ENCODE data around the gene KLHL29.

KLHL29 gene

DNA sequence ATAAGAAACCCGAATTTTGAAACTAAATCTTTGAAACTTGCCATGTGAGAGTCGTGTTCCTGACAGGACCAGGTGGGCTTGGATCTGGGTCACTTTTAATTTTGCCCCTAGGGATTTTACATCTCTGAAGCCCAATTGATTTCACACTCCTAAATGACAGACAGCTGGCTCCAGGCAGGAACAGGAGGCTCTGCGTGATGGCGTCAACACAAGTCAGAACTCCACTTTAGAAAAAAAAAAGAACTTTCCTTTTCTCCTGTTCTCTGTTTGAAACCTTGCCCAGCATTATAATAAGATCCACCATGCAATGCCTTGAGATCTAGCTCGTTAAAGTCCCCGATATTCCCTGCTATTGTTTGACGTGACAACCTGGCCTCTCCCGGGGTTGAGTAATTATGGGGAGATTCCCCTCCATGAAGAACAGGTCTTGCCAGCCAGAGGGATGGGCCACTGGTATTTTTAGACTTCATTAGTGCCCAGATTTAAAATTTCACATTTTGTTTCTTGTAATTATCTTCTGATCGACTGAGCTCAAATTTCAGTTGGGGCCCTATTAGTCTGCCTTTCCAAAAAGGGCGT lies 260.3 kb downstream of the KLHL29 start:
- DNase-seq = no peak

GRCh38 chr2:23647563-23647962 lies 262.6 kb downstream of the KLHL29 start:
- no peak for DNase-seq

DNA sequence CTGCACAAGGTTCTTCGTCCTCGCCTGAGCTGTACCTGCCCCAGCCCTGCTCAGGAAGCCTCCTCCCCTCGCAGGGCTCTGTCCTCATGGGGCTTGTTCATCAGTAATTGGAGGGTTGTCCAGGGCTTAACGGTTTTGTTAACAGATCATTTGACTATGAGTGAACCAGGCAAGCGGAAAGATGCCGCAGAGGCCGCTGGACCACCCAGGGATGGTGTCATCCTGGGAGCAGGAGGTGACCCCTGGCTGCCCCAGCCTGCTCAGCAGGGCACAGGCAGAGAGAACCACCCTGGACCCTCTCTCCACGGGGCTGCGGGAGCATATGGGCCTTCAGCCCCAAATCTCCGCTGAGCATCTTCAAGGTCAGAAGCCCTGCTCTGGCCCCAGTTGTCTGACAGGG lies 264.3 kb downstream of the KLHL29 start:
- DNase-seq = no peak

DNA sequence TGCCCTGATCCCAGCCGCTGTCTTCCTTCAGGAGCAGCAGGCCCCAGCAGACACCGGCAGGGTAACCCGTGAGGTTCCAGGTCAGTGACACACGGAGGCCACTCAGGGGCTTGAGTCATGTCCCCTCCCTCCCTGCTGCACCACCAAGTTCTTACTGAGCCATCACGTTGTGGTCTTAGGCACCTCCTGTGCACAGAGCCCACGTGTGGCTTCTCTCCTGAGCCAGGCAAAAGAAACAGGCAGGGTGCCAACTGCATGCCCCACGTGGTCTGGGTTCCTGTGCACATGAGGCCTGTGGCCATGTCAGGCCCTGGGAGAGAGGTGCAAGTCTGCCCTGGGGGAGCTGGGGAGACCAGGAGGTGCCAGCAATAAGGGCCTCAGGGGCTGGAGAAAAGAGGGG lies 264.8 kb downstream of the KLHL29 start:
- DNase-seq = no peak

- DNase-seq = no peak
Measured at GRCh38 chr2:23651187-23652080, 266.5 kb downstream of the KLHL29 start.

GRCh38 chr2:23653326-23653725 lies 268.3 kb downstream of the KLHL29 start:
- DNase-seq = no peak

GRCh38 chr2:23654756-23655155 lies 269.8 kb downstream of the KLHL29 start:
- DNase-seq = no peak

- DNase-seq = no peak
Measured at GRCh38 chr2:23655934-23656596, 271.1 kb downstream of the KLHL29 start.

DNA sequence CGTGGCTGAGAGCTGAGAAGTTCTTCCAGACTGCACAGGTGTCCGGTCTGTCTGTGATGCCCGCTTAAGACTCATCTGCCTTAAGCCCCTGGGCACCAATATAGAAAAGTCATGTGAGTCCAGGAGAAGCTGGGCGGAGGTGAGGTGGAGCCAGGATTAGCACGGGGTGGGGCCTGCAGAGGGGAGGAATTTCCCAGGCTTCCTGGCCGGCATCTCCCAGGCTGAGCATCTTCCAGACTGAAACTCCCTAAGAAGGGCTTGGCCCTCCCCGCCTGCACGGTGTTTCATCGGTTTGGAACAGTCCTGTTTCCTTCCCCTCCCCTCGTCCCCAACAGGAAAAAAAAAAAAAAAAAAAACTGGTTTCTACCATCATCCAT lies 271.6 kb downstream of the KLHL29 start:
- no peak for DNase-seq

GRCh38 chr2:23657371-23657770 lies 272.4 kb downstream of the KLHL29 start:
- DNase-seq = no peak

GRCh38 chr2:23657934-23658333 lies 273.0 kb downstream of the KLHL29 start:
- DNase-seq = no peak

DNA sequence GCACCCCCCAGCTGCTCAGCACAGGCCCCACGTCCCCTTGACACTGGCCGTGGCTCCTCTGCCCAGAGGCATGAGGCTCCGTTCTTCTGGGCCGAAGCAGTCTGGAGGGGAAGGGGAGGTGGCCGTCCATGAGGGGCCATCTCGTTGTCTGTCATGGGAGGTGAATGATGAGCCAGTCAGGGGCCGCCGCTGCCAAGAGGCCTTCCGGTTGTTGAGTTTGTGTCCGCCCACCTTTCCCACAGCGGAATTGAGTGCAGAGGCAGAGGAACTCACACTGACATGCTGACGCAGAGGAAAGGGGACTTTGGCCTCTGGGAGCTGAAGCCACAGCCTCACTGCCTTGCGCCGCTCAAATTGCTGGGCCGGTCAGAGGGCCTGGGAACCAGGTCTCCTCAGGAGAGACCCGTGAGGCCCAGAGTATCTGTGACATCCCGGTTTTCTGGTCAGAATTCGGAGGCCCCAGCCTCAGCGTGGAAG lies 273.5 kb downstream of the KLHL29 start:
- DNase-seq = no peak

DNA sequence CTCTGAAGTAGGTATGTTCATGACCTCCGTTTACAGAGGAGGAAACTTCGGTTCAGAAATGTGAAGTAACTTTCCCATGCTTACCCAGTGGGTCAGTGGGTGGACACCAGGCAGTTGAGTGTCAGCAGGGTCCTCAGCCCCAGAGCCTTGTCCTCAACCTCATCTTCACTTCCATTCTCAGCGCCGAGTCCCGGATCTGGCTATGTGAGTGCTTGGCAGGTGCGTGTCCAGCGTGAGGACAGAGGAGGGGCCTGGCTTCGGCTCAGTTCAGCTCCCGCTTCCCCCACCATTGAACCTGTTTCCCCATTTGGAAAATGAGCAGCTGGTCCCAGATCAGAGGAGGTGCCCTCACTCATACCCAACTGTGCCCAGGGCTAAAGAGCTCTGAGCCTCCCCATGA lies 274.3 kb downstream of the KLHL29 start:
- no peak for DNase-seq

- no peak for DNase-seq
Measured at GRCh38 chr2:23659773-23660172, 274.8 kb downstream of the KLHL29 start.

GRCh38 chr2:23660237-23660636 lies 275.3 kb downstream of the KLHL29 start:
- DNase-seq = no peak

DNA sequence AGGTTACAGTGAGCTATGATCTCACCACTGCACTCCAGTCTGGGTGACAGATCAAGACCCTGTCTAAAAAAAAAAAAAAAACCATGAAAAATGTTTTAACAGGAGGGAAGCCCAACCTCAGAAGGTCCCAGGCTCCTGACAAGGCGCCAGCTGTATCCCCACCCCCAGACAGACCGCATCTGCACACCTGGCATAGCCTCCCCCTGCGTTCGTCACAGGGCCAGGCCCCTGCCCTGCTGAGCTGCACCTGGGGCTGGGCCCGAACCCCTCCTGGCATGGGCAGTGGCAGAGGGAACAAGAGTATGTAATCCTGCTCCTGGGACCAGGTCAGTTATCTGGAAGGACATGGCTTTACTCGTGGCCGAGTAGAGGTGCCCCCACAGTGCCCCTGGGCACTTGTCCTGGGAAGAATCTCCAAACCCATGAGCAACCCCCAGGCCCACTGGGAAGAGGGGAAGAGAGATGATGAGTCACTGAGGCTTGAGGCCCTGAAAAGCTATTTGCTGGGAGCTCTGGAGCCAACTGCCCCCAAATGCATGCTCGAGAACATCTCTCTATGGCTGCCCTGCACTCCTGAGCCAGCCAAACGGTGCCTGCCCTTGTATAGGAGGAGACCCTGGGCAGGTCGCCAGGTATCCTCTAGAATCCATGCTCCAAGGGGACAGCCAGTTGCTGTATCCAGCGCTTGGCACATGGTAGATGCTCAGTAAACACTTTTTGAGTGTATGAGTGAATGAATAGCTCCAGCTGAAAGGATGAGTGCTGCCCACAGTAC lies 276.5 kb downstream of the KLHL29 start:
- DNase-seq = no peak

DNA sequence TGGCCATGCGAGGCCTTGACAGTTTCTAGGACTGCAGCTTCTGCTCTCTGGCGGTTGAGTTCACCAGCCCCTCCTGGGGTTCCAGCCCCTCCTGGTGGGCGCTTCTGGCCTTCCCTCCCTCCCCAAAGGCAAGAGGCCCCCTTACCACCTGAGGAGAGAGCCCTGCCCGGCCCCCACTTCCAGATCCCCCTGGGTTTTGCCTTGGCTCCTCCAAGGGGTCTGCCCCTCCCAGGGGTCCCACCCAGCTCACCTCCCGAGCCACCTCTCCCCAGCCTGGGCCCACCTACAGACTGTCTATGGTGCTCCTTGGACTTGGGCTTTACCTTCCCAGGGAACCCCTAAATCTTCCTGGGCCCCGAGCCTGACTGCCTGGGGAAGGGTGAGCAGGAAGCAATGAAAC lies 277.5 kb downstream of the KLHL29 start:
- DNase-seq = no peak

DNA sequence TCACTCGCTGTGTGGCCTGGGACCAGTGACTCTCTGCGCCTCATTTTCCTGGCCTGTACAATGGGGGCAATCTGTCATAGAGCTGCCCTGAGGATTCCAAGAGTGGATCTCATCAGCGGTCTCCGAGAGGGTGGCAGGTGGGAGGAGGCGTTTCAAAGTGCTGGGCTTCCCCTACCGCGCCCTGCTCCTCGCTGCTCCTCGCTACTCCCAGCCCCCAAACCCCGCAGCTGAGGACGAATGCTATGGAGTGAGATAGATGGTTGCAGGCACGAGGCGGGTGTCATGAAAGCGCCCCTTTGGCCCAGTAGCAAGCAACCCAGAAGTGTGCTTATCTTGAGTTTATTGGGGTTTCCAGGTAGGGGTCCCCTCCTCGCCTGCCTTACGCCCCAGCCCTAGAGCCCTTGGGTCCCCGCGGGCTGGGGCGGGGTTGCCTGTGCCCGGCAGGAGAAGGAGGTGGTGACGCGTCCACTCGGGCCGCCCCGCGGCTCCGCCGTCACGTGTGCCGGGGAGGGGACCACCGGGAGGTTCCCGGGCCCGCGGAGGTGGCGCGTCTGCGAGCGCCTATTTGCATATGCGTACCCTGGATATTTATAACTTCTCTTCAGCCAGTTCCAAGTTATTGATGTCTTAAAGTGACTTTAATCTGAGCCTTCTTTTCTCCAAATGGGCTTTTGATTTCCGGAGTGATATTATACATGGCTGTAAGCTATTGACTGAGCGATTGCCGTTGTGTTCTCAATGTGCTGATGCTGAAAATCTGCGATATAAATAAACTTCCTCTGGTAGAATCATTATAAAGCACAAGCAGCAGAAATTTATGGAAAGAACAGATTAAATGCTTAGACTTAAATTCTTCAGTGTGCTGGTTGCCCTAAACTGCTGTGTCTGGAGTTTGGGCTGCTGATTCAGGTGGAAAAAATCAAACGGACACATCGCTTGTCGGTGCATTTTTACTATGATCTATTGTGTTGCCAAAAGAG lies 278.3 kb downstream of the KLHL29 start:
- DNase-seq = no peak

DNA sequence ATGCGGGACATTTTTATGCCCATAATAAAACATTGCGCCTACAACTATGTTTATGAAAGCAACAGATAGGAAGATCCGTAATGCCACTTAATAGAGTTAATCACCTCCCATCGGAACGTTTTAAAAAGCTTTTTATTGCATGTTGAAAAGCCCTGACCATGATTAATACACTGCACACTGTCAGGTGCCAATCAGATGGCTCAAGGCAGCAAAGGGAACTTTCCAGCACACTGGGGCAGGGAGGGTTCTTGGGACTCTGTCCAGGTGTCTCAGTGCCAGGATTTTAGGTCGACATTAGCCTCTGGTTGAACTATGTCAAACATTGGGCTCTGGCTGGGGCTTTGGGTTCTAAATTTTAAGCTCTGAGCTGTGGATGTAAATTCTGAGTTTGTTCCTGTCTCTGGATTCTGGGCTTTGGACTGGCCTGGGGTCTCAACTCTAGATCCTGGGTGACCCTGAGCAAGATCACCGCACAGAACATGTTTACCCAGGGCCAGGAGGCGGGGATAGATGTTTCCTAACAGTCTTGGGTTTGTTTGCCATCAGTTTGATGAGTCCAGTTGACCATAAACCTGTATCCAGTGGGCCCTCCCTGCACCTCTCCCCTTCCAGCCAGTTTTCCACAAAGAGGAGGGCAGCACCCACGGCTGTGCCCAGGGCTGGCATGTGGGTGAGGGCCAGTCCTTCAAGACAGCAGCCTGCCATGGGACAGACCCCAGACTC lies 279.2 kb downstream of the KLHL29 start:
- no peak for DNase-seq

DNA sequence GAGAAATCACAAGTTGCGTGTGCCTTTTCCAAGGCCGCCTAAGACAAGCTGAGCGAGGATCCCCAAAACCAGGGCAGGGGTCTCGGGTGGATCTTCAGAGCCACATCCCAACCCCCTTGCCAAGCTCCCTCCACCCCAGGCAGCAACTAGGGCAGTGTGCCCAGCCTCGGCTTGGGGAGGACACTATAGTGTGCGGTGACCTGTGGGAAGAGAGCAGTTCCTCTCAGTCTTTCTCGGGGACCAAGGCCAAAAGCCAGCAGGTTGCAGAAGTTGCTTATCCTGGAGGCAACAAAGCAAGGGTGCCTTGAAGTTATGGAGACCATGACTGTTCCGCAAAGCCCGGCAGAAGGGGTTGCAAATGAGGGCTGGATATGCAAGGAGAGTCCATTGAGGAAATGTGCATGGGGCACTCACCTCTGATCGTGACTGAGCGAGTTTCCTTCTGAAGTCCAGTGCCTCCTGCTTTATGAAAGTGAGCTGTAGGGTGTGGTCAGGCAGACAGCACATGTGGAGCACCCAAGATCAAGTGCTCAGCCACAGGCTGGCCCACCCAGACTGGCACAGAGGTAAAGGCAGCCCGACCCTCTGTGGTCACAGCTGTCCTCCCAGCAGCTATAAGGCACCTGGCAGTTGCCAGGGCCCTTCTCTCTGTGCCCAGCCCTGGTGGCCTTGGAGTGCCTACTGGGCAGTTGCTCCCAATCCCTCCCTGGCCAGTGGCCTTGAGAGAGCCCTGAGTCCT lies 281.4 kb downstream of the KLHL29 start:
- DNase-seq = no peak

GRCh38 chr2:23666980-23667357 lies 282.0 kb downstream of the KLHL29 start:
- DNase-seq = no peak

Data from NCI-H1930 (cell line).